IPS-NIHi11 (cell line): Measurements from ENCODE around the gene PLSCR2.
"Not testable (repeated sequence)": the region's sequence is repeated elsewhere in the genome, so short reads cannot be mapped to it uniquely, and the experiment has no call there.

Experiments used
- DNase-seq: peaks from one replicate; pipeline ENCODE4 v3.0.0; 2012; ENCODE audit warnings: mixed read lengths, low spot score

The PLSCR2 gene

DNA sequence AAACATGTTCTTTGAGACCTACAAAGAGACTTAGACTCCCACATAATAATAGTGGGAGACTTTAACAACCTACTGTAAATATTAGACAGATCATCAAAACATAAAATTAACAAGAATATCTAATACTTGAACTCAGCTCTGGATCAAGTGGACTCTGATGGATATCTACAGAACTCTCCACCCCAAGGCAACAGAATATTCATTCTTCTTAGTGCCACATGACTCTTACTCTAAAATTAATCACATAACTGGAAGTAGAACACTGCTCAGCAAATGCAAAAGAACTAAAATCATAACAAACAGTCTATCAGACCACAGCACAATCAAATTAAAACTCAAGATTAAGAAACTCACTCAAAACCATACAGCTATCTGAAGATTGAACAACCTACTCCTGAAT, 15.9 kb upstream of the PLSCR2 start:
- DNase-seq, result no peak

DNA sequence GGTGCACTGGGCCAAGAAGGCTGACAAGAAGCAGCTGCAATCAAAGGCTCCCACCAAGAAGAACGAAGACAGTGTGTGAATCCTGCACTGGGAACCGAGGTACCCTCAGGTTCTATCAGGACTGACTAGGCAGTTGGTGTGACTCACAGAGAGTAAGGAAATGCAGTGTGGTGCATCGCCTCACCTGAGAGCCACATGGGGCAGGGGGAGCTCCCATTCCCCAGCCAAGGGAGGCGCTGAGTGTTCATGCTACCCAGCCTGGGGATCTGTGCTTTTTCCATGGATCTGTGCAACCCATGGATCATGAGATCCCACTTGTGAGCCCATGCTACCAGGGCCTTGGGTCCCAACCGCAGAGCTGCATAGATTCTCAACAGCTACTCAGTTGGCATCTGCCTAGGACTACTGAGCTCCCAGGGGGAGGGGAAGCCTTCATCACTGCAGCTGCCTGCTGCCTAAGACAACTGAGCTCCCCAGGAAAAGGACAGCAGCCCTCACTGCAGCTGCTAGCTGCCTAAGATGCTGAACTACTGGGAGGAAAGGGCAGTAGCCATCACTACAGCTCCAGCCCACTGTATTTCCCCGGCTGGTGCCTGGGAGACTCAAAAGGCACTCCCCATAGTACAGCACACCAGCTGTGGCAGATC, 6.9 kb upstream of the PLSCR2 start:
- DNase-seq, result no peak

DNA sequence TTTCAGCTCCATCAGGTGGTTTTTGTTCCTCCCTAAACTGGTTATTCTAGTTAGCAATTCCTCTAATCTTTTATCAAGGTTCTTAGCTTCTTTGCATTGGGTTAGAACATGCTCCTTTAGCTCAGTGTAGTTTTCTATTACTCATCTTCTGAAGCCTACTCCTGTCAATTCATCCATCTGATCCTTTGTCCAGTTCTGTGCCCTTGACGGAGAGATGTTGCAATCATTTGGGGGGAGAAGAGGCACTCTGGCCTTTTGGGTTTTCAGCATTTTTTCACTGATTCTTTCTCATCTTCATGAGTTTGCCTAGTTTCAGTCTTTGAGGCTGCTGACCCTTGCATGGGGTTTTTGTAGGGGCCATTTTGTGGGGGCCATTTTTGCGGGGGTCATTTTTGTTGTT, 5.6 kb upstream of the PLSCR2 start:
- DNase-seq, result not testable (repeated sequence)

GRCh38 chr3:146473726-146474125, 4.4 kb upstream of the PLSCR2 start:
- DNase-seq, result no peak

- DNase-seq, result no peak
Measured at GRCh38 chr3:146472611-146473010, 3.2 kb upstream of the PLSCR2 start.

GRCh38 chr3:146471012-146471411, 1.7 kb upstream of the PLSCR2 start:
- no peak for DNase-seq

- no peak for DNase-seq
Measured at GRCh38 chr3:146470425-146470990, 1.1 kb upstream of the PLSCR2 start.

DNA sequence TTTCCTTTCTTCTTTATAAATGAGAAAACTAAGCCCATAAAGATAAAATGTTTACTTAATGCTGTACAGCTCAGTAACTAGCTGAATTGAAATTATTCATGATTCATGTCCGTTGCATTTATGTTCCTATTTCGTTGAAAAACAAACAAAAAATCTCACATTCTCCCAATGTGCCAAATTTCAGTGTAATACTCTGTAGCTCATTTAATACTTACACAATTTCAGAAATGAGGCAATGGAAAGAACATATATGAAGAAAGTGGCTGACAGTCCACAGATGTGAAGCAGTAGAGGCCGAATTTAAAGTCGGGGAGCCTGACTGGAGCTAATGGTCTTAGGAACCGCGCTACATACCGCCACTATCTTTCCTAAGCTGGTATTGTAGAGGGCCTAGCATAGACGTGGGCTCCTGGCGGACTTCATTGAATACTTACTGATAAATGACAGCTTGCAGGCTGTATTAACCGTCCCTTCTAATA, 651 bp downstream of the PLSCR2 start:
- DNase-seq, result no peak

- DNase-seq, result no peak
Measured at GRCh38 chr3:146468234-146468633, 1.1 kb downstream of the PLSCR2 start.

- no peak for DNase-seq
Measured at GRCh38 chr3:146466604-146467003, 2.8 kb downstream of the PLSCR2 start.

DNA sequence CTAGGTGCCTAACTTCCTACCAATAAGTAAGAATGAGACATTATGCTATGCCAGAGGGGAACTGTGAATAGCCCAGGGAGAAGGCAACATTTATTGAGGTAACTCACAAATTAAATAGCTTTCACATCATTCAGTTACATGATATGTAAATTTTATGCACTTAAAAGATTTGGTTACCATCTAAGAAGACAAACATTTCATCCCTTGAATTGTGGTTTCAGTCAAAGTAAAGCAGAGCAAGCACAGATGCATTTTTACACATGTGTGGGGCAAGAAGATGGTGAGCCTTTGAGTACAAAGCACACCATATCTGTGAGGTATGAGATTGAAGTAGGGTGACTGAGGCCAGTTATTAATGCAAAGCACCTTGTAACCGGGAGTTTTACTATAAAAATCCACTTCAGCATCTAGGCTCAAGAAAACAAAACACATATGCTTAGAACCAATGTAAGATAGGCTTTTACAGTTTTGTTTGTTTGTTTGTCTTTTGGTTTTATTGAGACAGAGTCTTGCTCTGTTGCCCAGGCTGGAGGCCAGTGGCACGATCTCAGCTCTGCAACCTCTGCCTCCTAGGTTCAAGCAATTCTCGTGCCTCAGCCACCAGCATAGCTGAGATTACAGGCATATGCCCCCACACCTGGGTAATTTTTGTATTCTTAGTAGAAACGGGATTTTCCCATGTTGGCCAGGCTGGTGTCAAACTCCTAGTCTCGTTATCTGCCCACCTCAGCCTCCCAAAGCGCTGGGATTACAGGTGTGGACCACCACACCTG, 3.5 kb downstream of the PLSCR2 start:
- DNase-seq, result no peak

GRCh38 chr3:146464783-146465182, 4.6 kb downstream of the PLSCR2 start:
- DNase-seq, result no peak

DNA sequence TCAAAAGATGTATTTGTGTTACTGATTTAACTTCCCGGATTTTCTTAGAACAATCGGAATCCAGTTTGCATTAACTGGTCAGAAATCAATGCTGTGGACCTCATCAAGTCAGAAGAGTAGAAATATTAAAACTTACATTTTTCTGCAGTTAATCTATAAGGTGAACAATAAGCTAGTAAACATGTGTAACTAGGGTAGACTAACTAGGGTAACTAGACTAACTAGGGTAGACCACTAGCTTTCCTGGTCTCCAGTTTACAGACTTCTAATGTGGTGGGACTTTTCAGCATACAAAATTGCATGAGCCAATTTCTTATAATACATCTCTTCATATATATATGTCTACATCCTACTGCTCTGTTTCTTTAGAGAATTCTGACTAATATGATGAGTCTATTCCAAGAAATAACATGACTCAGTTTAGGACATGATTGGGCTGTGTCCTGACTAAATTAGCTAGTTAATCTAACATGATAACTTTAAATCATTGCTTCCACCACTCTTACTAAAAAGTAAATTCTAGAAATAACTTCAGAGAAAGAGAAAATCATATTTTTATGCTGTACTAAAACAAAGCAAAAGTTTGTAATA, 5.3 kb downstream of the PLSCR2 start:
- DNase-seq, result no peak

DNA sequence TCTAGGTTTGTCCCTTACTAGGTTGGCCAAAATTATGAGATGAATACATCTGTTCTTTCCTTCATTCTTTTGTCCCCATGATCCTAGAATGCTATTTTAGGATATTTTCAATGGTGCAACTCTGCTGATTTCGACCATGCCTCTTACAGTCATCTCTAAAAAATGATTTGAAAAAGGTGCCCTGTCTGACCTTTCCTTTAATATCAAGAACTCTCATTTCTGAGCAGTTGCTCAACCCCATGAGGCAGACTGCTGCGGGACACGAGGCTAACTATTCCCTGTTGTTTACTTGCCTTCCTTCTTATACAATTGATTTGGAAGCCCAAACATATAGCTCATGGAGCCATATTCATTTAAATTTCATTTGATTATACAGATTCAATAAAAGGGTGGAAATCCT, 14.6 kb downstream of the PLSCR2 start:
- DNase-seq, result no peak

DNA sequence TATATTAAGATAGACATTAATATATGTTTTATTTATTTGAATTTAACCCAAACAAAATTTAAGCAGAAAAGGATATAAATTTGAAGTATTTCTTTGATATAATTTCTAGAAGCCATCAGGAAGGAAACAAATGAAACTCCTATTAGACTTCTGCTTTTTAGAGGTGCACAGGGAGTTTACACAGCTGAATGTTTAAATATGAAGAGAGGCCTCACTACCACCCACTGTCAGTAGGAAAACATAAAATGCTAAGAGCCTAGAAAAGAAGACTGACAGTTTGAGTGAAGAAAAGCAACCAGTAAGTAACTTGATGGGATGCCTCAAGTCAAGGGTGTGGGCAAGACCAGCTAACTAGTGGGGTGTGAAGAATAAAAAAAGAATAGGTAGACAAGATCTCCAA, 19.7 kb downstream of the PLSCR2 start:
- DNase-seq, result no peak

GRCh38 chr3:146449076-146449475, 20.3 kb downstream of the PLSCR2 start:
- DNase-seq, result no peak

DNA sequence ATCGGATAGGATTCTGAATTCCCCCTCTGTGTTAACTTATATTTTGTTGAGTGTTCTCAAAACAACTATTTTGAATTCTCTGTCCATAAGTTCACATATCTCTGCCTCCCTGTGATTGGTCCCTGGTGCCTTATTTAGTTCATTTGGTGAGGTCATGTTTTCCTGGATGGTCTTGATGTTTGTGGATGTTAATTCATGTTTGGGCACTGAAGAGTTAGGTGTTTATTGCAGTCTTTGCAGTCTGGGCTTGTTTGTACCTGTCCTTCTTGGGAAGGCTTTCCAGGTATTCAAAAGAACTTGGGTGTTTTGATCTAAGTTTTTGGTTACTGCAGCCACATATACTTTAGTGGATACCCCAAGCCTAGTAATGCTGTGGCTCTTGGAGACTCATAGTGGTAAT, 23.3 kb downstream of the PLSCR2 start:
- no peak for DNase-seq

GRCh38 chr3:146440310-146440709, 29.1 kb downstream of the PLSCR2 start:
- DNase-seq, result not testable (repeated sequence)

DNA sequence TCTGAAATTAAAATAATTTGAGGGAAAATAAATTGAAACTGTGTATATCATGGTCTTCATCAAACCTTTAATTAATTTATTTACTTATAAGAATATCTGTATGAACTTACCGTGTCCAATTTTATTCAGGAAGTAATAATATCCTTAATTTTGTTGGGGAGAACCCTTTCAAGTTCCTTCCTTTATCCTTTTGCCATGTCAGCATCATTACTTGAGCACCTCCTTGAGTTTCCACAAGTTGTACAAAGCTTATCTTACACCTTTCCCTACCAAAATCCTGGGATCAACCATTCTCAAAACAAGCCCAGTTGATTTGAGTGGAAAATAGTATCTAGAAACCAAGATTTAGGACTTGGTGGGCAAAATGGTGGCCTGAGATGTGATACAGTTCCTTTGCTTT, 37.3 kb downstream of the PLSCR2 start:
- DNase-seq, result no peak

- DNase-seq, result no peak
Measured at GRCh38 chr3:146431240-146431639, 38.1 kb downstream of the PLSCR2 start.

DNA sequence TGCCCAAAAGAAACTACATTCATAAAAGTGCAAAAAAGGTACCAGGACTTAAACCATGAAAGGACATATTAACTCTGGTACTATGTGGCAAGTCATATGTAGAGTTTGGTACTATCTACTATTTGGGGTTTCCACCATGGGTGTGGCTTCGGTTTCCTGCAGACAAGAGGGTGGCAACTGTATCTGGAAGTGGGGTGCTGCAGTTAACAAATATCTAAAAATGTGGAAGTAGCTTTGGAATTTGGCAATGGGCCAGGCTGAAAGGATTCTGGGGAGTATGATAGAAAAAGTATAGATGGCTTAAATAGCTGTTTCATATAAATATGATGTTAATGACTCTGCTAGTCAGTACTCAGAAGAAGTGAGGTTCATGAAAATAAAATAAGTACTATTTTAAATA, 44.0 kb downstream of the PLSCR2 start:
- no peak for DNase-seq

DNA sequence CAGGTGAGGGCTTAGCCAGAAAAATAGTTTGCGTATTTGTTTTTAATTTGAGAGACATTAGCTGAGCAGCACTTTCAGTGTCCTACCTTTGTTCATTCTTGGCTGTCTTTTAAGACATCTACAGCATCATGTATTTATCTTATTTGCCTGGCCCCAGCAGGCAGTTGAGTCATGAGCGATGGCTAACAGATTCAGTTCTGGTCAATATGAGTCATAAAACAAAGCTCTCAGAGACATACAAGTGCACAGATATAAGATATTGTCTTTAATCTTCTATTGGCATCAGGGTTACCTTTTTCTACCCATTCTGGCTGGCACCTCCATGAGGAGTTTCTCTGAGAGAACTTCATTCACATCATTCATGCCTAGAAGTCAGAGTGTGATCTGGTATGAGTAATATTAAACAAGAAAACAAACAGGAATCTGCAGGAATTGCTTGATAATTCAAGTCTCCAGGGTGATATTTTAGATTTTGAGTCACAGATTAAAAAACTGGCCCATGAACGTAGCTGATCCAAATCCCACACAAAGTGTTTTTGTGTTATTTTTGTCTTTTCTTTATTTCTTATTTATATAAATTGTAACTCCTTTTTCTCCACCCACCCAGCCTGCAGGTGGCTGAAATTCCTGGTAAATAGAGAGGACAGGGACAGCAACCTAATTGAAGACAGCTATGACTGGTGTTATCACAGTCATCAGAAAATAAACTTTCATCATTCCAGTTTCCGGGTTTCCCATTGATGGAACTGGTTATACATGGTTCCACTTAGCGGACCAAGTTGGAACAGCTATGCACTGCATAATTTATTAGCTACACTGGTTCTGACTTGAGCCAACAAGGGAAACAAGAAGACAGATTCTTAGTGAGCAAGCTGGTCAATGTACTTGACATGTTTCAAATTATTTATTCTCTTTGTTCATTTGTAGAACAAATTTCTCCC, 47.3 kb downstream of the PLSCR2 start:
- DNase-seq, result no peak
